D721Med (cell line): ENCODE results near the gene ATP5MK.

Experiments
- DNase-seq: peaks from one replicate; pipeline ENCODE4 v3.0.0; 2011; ENCODE audit warnings: low spot score; ENCODE audit not compliant: insufficient read length
- FAIRE-seq: peaks from 2 replicates; lab custom pipeline; 2011; peaks lifted over from hg19 to GRCh38; lab: Jason Lieb, UNC
- TF ChIP-seq, protein P1 (sequence below): IDR thresholded peaks from 2 replicates; pipeline ENCODE4 v1.5.1; 2012; ENCODE audit warnings: mild to moderate bottlenecking, control low read depth; ENCODE audit not compliant: insufficient read depth; ENCODE audit errors: missing control alignments

ATP5MK gene

DNA sequence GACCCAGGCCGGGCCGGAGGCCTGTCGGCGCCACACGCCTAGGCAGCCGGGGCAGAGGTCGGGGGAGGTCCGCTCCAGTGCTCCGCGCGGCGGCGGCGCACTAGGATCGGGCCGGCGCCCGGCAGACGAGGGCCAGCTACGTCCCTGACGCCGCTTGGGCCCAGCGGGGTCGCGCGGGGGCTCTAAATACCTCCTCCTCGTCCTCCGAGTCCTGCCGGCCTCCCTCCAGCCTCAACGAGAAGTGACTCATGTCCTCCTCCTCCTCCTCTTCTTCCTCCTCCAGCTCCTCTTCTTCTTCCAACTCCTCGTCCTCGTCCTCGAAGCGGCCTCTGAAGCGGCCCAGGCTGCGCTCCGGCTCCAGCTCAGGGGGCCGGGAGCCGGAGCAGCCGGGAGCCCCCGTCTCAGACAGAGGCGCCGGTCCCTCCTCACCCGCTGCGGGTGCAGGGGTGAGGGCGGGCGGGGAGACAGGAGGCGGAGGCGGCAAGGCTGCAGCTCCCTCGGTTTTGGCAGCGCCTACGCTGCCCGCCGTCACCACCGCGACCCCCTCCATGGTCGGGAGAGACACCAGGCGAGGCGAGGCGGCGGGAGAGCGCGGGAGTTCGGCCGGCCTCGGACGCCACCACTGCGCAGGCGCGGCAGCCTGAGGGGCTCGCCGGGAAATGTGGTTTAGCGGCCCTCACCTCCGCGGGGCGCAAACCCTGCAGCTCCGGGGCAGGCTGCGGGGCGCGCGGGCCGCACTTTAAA is 45.6 kb downstream of the ATP5MK start, which contains the start of gene PCGF6:
Gene PCGF6, minus strand, starts transcription at position 624 of the 744 bp plus-strand sequence. Its CDS starts 74 bp downstream, at position 550.
- DNase-seq (peak; percentile 88), FAIRE-seq (no peak)
- TF ChIP-seq, protein P1, sequence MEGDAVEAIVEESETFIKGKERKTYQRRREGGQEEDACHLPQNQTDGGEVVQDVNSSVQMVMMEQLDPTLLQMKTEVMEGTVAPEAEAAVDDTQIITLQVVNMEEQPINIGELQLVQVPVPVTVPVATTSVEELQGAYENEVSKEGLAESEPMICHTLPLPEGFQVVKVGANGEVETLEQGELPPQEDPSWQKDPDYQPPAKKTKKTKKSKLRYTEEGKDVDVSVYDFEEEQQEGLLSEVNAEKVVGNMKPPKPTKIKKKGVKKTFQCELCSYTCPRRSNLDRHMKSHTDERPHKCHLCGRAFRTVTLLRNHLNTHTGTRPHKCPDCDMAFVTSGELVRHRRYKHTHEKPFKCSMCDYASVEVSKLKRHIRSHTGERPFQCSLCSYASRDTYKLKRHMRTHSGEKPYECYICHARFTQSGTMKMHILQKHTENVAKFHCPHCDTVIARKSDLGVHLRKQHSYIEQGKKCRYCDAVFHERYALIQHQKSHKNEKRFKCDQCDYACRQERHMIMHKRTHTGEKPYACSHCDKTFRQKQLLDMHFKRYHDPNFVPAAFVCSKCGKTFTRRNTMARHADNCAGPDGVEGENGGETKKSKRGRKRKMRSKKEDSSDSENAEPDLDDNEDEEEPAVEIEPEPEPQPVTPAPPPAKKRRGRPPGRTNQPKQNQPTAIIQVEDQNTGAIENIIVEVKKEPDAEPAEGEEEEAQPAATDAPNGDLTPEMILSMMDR, result no peak

DNA sequence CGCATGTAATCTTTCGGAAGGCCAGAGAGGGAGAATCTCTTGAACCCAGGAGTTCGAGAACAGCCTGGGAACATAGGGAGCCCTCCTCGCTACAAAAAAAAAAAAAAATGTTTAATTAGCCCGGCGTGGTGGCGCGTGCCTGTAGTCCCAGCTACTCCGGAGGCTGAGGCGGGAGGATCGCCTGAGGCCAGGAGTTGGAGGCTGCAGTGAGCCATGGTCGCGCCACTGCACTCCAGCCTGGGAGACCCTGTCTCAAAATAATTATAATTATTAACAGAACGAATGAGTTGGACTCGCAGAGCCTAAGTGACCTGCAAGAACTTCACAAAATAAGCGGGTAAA is 46.1 kb downstream of the ATP5MK start:
- TF ChIP-seq, protein P1, result no peak
- FAIRE-seq (no peak), DNase-seq (no peak)
